GM18907 (cell line): ENCODE results near the gene RPL41.

Source experiments
- ATAC-seq: cut with Tn5 transposase; IDR thresholded peaks from one replicate; pipeline ENCODE4 v1.9.1; 2021; ENCODE audit warnings: mild to moderate bottlenecking, moderate library complexity; ENCODE audit not compliant: unreplicated experiment

RPL41 gene

GRCh38 chr12:56127485-56127887 is 11.1 kb downstream of the RPL41 start:
- no peak for ATAC-seq

GRCh38 chr12:56127888-56128669 is 11.6 kb downstream of the RPL41 start, which contains the start of gene ESYT1:
ESYT1 (plus strand) TSS chr12:56128267; CDS start chr12:56128320, 53 bp downstream.
- peak; percentile 88 for ATAC-seq

- ATAC-seq, result no peak
These were observed 12.3 kb downstream of the RPL41 start for GRCh38 chr12:56128670-56129205.

- peak; percentile 34 for ATAC-seq
These were observed 12.9 kb downstream of the RPL41 start for GRCh38 chr12:56129206-56129941.

- no peak for ATAC-seq
These were observed 13.6 kb downstream of the RPL41 start for GRCh38 chr12:56129942-56130495.

- no peak for ATAC-seq
These were observed 14.4 kb downstream of the RPL41 start for GRCh38 chr12:56130876-56131275.

GRCh38 chr12:56134897-56135296 is 18.5 kb downstream of the RPL41 start:
- ATAC-seq, result no peak

- no peak for ATAC-seq
These were observed 21.6 kb downstream of the RPL41 start for GRCh38 chr12:56137853-56138571.

- ATAC-seq, result no peak
These were observed 25.7 kb downstream of the RPL41 start for GRCh38 chr12:56141946-56142784.

GRCh38 chr12:56143217-56143616 is 26.8 kb downstream of the RPL41 start:
- ATAC-seq, result no peak

- no peak for ATAC-seq
These were observed 27.4 kb downstream of the RPL41 start for GRCh38 chr12:56143870-56144269.

- no peak for ATAC-seq
These were observed 28.8 kb downstream of the RPL41 start for GRCh38 chr12:56145217-56145616.

- no peak for ATAC-seq
These were observed 30.3 kb downstream of the RPL41 start for GRCh38 chr12:56146492-56147460.

GRCh38 chr12:56150563-56150962 is 34.1 kb downstream of the RPL41 start:
- ATAC-seq, result no peak

GRCh38 chr12:56151672-56152131 is 35.3 kb downstream of the RPL41 start:
- peak; percentile 47 for ATAC-seq

GRCh38 chr12:56152132-56152755 is 35.8 kb downstream of the RPL41 start, which contains the start of gene MYL6B:
MYL6B (plus strand) TSS chr12:56152587; CDS start chr12:56153919, 1,332 bp downstream.
- peak; percentile 82 for ATAC-seq

- no peak for ATAC-seq
These were observed 36.6 kb downstream of the RPL41 start for GRCh38 chr12:56152756-56153677.
